NB4 (cell line): Measurements from ENCODE around the gene MARK3.

Source experiments
- POLR2A ChIP-seq: IDR thresholded peaks from 2 replicates; pipeline ENCODE4 v1.6.1; 2011; ENCODE audit warnings: mild to moderate bottlenecking; ENCODE audit not compliant: insufficient read length; ENCODE audit errors: extremely low read depth
- TF ChIP-seq, protein P1 (sequence below): IDR thresholded peaks from one replicate; pipeline ENCODE4 v1.5.1; 2012; ENCODE audit warnings: low read depth, low read length
- TF ChIP-seq, protein P2 (sequence below): IDR thresholded peaks from 2 replicates; pipeline ENCODE4 v1.6.1; 2011; ENCODE audit warnings: low read depth, low read length

- TF ChIP-seq, protein P1, sequence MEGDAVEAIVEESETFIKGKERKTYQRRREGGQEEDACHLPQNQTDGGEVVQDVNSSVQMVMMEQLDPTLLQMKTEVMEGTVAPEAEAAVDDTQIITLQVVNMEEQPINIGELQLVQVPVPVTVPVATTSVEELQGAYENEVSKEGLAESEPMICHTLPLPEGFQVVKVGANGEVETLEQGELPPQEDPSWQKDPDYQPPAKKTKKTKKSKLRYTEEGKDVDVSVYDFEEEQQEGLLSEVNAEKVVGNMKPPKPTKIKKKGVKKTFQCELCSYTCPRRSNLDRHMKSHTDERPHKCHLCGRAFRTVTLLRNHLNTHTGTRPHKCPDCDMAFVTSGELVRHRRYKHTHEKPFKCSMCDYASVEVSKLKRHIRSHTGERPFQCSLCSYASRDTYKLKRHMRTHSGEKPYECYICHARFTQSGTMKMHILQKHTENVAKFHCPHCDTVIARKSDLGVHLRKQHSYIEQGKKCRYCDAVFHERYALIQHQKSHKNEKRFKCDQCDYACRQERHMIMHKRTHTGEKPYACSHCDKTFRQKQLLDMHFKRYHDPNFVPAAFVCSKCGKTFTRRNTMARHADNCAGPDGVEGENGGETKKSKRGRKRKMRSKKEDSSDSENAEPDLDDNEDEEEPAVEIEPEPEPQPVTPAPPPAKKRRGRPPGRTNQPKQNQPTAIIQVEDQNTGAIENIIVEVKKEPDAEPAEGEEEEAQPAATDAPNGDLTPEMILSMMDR: no peak
- TF ChIP-seq, protein P2, sequence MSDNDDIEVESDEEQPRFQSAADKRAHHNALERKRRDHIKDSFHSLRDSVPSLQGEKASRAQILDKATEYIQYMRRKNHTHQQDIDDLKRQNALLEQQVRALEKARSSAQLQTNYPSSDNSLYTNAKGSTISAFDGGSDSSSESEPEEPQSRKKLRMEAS: no peak
- TF ChIP-seq POLR2A: no peak
These were observed 19.7 kb downstream of the MARK3 start for GRCh38 chr14:103404920-103405319.
